ENCODE measurements around the gene CLCA4. TPM values are rescaled to one million over a fixed set of nuclear protein-coding genes. Genes with fewer than 3 reads are reported as not detected.
"Not testable (repeated sequence)": the region's sequence is repeated elsewhere in the genome, so short reads cannot be mapped to it uniquely, and the experiment has no call there.

CLCA4 gene, protein sequence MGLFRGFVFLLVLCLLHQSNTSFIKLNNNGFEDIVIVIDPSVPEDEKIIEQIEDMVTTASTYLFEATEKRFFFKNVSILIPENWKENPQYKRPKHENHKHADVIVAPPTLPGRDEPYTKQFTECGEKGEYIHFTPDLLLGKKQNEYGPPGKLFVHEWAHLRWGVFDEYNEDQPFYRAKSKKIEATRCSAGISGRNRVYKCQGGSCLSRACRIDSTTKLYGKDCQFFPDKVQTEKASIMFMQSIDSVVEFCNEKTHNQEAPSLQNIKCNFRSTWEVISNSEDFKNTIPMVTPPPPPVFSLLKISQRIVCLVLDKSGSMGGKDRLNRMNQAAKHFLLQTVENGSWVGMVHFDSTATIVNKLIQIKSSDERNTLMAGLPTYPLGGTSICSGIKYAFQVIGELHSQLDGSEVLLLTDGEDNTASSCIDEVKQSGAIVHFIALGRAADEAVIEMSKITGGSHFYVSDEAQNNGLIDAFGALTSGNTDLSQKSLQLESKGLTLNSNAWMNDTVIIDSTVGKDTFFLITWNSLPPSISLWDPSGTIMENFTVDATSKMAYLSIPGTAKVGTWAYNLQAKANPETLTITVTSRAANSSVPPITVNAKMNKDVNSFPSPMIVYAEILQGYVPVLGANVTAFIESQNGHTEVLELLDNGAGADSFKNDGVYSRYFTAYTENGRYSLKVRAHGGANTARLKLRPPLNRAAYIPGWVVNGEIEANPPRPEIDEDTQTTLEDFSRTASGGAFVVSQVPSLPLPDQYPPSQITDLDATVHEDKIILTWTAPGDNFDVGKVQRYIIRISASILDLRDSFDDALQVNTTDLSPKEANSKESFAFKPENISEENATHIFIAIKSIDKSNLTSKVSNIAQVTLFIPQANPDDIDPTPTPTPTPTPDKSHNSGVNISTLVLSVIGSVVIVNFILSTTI
- polyA plus RNA-seq = 0.16 TPM

DNA sequence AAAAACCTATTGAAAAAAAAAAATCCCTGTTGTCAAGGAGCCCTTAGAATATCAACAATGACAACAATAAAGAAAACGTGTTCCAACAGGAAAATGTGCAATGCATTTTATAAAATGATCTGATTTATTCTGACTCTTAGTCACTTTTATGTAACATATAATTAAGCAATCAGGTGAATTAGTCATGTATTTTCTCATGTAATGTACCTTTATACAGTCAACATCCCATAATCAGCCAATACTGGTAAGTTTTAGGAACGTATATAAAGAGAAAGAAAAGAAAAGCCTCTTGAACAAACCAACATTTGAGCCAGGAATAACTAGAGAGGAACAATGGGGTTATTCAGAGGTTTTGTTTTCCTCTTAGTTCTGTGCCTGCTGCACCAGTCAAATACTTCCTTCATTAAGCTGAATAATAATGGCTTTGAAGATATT lies at the start of gene CLCA4:
CLCA4 (plus strand) TSS at position 292 of the 435 bp plus-strand sequence; CDS start at position 334, 42 bp downstream.
- H3K27ac Mint-ChIP-seq = no peak within 1 kb of the TSS
- H3K27me3 Mint-ChIP-seq = peaks cover 5% of the 10 kb centered on the region
- no peaks in the 10 kb centered on the region for H3K36me3 Mint-ChIP-seq
- no peak within 1 kb of the TSS for H3K4me3 Mint-ChIP-seq
- peaks cover 0 to 3% (median 0%) of the 10 kb centered on the region in 3 donors for H3K9me3 Mint-ChIP-seq
- H3K4me1 Mint-ChIP-seq = no peaks in the 10 kb centered on the region

DNA sequence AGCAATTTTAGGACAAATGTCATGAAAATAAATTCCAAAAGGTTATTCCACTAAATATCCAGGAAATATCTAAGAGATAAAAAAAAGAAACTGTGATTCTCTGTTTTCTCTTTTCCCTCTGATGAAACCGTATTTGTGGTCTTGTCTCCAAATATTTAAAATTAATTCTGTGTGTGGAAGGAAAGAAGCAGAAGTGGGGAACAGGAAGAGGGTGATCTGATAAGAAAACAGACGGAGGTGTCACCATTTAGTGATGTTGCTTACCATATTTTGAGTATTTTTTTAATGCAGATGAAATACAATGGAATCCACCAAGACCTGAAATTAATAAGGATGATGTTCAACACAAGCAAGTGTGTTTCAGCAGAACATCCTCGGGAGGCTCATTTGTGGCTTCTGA lies 48.6 kb upstream of the CLCA4 start:
- H3K4me1 Mint-ChIP-seq = peaks cover 0 to 18% (median 2%) of the 10 kb centered on the region in 3 donors
- H3K36me3 Mint-ChIP-seq = no peaks in the 10 kb centered on the region
- no peaks in the 10 kb centered on the region for H3K9me3 Mint-ChIP-seq
- peaks cover 5% of the 10 kb centered on the region for H3K27me3 Mint-ChIP-seq
- no peak overlapping the region for H3K4me3 Mint-ChIP-seq
- no peak overlapping the region for H3K27ac Mint-ChIP-seq

DNA sequence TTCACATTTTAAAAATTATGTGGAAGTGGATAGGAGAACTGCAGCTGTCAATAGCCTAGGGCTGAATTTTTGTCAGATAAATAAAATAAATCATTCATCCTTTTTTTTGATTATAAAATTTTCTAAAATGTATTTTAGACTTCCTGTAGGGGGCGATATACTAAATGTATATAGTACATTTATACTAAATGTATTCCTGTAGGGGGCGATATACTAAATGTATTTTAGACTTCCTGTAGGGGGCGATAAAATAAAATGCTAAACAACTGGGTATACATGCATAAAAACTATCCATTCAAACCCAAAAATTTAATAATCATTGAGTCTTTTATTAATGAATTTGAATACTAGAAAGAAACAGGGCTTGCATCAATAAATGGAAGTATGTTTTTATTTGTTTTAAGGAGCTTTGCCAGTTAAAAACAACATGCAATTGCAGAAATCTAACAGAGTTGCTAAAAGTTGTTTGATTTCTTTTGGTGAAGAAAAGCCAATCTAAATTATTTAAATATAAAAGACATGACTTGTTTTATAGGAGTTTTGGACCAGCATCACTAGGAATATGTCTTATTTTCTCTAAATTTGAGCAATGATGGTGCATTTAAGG lies 46.8 kb upstream of the CLCA4 start:
- peak overlapping the region in 1 of 4 donors; percentile 40 for H3K4me3 Mint-ChIP-seq
- peaks cover 0 to 18% (median 2%) of the 10 kb centered on the region in 3 donors for H3K4me1 Mint-ChIP-seq
- H3K9me3 Mint-ChIP-seq = no peaks in the 10 kb centered on the region
- no peaks in the 10 kb centered on the region for H3K36me3 Mint-ChIP-seq
- H3K27ac Mint-ChIP-seq = no peak overlapping the region
- H3K27me3 Mint-ChIP-seq = peaks cover 7% of the 10 kb centered on the region

GRCh38 chr1:86500714-86501113 lies 46.2 kb upstream of the CLCA4 start:
- Mint-ChIP-seq H3K27me3 (peaks cover 10% of the 10 kb centered on the region), H3K9me3 (no peaks in the 10 kb centered on the region), H3K36me3 (no peaks in the 10 kb centered on the region), H3K27ac (no peak overlapping the region), H3K4me1 (peaks cover 0 to 18% (median 2%) of the 10 kb centered on the region in 3 donors), H3K4me3 (no peak overlapping the region)

DNA sequence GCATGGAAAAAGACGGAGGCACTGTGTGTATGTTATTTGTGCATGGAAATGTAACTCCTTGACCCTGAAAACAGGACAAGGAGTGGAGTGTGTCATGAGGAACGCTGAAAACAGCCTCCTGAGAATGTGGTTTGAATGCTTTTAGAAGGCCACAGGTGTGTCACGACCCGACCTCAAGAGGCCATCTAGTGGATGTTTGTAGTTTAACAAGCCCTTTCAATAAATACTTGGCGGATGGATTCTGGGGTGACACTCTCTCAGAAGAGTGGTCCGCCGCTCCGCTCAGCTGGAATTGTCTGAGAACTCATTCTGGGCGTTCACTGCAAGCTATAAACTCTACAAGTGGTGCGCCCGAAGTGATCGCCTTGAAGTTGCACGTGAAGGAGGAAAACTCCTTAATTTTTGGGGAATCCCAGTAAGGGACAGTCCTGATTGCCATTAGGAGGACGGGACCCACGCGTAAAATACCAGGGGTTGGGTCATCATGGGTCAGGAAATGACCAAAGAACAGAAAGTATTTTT lies 44.7 kb upstream of the CLCA4 start:
- H3K27me3 Mint-ChIP-seq, H3K36me3 Mint-ChIP-seq, H3K9me3 Mint-ChIP-seq: not testable (repeated sequence)
- peak overlapping the region; percentile 8 to 78 (median 34) for H3K27ac Mint-ChIP-seq
- H3K4me3 Mint-ChIP-seq = peak overlapping the region; percentile 80 to 93 (median 92)
- H3K4me1 Mint-ChIP-seq = peaks cover 0 to 18% (median 2%) of the 10 kb centered on the region in 3 donors

GRCh38 chr1:86502721-86503405 lies 44.0 kb upstream of the CLCA4 start:
- H3K27ac Mint-ChIP-seq = peak overlapping the region in 1 of 3 donors; percentile 34

DNA sequence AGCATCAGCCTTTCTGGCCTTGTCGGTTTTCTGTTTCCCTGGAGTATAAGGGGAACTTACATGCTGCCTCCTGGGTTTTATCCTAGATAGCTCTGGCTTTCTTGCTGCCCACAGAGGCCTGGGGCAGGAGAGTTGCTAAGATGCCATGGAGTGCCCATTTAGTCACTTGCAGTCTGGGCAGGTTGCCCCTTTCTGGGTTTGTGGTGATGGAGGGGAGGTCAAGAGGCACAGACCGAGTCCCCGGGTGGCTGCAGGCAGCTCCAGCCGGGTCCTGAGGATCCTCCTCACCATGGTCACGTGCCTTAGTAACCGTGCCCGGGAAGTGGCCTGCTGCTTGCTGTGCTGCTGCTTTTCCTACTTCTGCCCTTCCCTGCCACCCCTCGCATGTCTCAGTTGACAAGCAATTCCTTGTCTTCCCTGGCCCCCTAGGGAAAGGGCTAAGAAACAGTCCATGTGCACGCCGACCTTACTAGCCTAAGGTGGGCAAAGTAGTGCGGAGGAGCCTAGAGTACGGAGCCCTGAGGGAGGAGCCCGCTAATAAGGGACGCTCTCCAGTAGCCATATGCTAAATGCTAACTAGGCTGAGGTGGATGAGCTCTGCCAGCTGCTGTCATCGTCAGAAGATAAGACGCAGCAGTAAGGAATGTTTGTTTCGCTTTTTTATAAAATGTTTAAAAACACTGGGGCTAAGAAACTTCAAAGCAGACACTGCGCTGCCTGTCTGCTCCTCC lies 43.3 kb upstream of the CLCA4 start:
- H3K36me3 Mint-ChIP-seq = no peaks in the 10 kb centered on the region
- H3K9me3 Mint-ChIP-seq = no peaks in the 10 kb centered on the region
- peak overlapping the region in 1 of 3 donors; percentile 39 for H3K27ac Mint-ChIP-seq
- H3K27me3 Mint-ChIP-seq = peaks cover 5% of the 10 kb centered on the region
- peak overlapping the region in 2 of 4 donors; percentile 15 to 92 for H3K4me3 Mint-ChIP-seq
- peaks cover 0 to 18% (median 2%) of the 10 kb centered on the region in 3 donors for H3K4me1 Mint-ChIP-seq

More at GRCh38 chr1:86502721-86503405, 44.0 kb upstream of the CLCA4 start:
- Mint-ChIP-seq H3K4me1 (peaks cover 0 to 18% (median 2%) of the 10 kb centered on the region in 3 donors), H3K9me3 (no peaks in the 10 kb centered on the region), H3K27me3 (peaks cover 6% of the 10 kb centered on the region), H3K4me3 (peak overlapping the region; percentile 80 to 93 (median 88)), H3K36me3 (no peaks in the 10 kb centered on the region)

DNA sequence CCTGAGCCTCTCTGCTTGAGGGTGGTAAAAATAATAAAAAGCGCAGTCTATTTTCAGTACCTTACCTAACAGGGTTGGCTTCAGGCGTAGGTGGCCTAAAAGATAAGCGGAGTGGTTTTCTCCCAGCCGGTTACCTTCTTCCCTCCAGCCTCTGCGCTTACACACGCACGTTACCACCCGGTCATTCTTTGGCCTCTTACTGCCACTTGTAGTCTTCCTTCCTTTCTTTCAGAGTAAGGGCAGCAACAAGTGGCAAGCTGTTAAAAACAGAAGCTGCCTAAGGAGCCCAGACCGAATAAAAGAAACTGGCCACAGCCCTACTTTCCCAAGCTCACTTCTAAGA lies 42.8 kb upstream of the CLCA4 start:
- Mint-ChIP-seq H3K4me1 (peaks cover 0 to 18% (median 2%) of the 10 kb centered on the region in 3 donors), H3K9me3 (no peaks in the 10 kb centered on the region), H3K36me3 (no peaks in the 10 kb centered on the region), H3K4me3 (peak overlapping the region in 2 of 4 donors; percentile 15 to 92), H3K27ac (no peak overlapping the region), H3K27me3 (peaks cover 6% of the 10 kb centered on the region)

GRCh38 chr1:86504895-86505563 lies 41.8 kb upstream of the CLCA4 start:
- H3K9me3 Mint-ChIP-seq = peaks cover 0 to 2% (median 0%) of the 10 kb centered on the region in 3 donors
- H3K4me1 Mint-ChIP-seq = peaks cover 0 to 16% (median 2%) of the 10 kb centered on the region in 3 donors
- H3K27ac Mint-ChIP-seq = no peak overlapping the region
- no peaks in the 10 kb centered on the region for H3K36me3 Mint-ChIP-seq
- H3K4me3 Mint-ChIP-seq = no peak overlapping the region
- H3K27me3 Mint-ChIP-seq = peaks cover 6% of the 10 kb centered on the region

GRCh38 chr1:86505564-86505902 lies 41.3 kb upstream of the CLCA4 start:
- H3K4me1 Mint-ChIP-seq = peaks cover 0 to 14% (median 2%) of the 10 kb centered on the region in 3 donors
- H3K9me3 Mint-ChIP-seq = peaks cover 0 to 2% (median 0%) of the 10 kb centered on the region in 3 donors
- H3K36me3 Mint-ChIP-seq = no peaks in the 10 kb centered on the region
- no peak overlapping the region for H3K4me3 Mint-ChIP-seq
- H3K27me3 Mint-ChIP-seq = peaks cover 6% of the 10 kb centered on the region
- no peak overlapping the region for H3K27ac Mint-ChIP-seq

DNA sequence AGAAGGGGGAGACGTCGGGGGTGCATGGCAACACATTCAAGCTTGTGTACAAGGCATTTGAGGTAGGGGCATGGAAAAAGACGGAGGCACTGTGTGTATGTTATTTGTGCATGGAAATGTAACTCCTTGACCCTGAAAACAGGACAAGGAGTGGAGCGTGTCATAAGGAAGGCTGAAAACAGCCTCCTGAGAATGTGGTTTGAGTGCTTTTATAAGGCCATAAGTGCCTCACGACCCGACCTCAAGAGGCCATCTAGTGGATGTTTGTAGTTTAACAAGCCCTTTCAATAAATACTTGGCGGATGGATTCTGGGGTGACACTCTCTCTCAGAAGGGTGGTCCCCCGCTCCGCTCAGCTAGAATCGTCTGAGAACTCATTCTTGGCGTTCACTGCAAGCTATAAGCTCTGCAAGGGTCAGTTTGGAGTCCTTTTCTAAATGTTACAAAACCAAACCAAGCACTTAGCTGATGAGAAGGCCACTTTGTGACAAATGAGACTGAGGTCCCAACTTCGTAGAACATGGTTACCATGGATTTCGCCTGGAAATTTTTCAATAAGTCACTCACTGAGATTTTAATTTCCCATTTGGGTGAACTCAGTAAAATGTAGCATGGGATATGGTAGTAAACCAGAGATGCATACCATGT lies 38.8 kb upstream of the CLCA4 start:
- no peak overlapping the region for H3K4me3 Mint-ChIP-seq
- H3K36me3 Mint-ChIP-seq = no peaks in the 10 kb centered on the region
- H3K27ac Mint-ChIP-seq = no peak overlapping the region
- peaks cover 0 to 1% (median 0%) of the 10 kb centered on the region in 3 donors for H3K4me1 Mint-ChIP-seq
- peaks cover 6% of the 10 kb centered on the region for H3K27me3 Mint-ChIP-seq
- H3K9me3 Mint-ChIP-seq = peaks cover 0 to 2% (median 0%) of the 10 kb centered on the region in 3 donors

DNA sequence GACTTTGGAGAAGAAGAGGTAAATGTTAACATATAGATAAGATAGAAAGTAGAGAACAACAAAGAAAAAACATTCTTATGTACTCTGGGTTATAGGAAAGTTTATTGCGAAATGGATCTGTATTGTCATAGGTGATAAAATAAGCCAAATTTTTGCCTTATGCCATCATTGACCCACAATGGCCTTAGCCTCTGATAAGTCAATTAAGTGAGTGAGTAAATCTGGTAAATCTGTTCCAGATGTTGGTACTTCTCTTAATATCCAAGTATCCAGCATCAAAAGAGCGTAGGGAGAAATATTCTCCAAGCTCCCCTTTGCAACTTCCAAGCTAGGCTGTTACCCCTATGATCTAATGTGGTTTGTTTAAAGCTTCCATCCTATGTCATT lies 38.3 kb upstream of the CLCA4 start:
- Mint-ChIP-seq H3K9me3 (peaks cover 0 to 2% (median 0%) of the 10 kb centered on the region in 3 donors), H3K4me3 (no peak overlapping the region), H3K36me3 (no peaks in the 10 kb centered on the region), H3K27me3 (peaks cover 6% of the 10 kb centered on the region), H3K4me1 (no peaks in the 10 kb centered on the region), H3K27ac (no peak overlapping the region)

DNA sequence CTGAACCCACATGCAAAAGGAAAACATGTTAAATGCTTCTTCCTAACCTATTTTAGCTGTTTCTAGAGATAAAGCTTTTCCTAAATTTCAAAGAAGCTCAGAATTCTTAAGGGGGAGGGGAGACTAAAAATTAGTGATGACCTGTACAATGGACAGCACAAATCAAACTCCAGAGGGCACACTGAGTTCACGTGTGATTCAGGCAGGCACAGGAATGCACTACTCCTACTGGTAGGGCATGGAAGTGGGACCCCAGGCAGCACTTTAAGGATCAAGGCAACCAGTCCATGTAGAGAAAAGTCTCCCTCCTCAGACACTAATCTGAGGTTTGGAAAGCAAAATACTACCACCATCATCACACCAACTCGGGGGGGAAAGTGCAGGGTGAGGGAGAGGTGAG lies 31.3 kb upstream of the CLCA4 start:
- H3K27ac Mint-ChIP-seq = no peak overlapping the region
- H3K4me1 Mint-ChIP-seq = no peaks in the 10 kb centered on the region
- H3K27me3 Mint-ChIP-seq = no peaks in the 10 kb centered on the region
- H3K9me3 Mint-ChIP-seq = peaks cover 0 to 2% (median 0%) of the 10 kb centered on the region in 3 donors
- H3K36me3 Mint-ChIP-seq = no peaks in the 10 kb centered on the region
- no peak overlapping the region for H3K4me3 Mint-ChIP-seq
